ENCODE measurements around the gene IPO4. TPM values are rescaled to one million over a fixed set of nuclear protein-coding genes. Genes with fewer than 3 reads are reported as not detected.
A peak's percentile ranks its signal among the peaks of the same experiment; 100 is the strongest.

Gene IPO4
- total and polyA plus RNA-seq, 9 of the 15 experiments (the other 6 are each of a cell fraction or from before 2014, with no cell fraction given) = 7.3 to 122 (median 31.8) TPM

GRCh38 chr14:24196071-24197055, 7.7 kb upstream of the IPO4 start (continued):
- no peak for TF ChIP-seq CREB5 (CRISPR knock-in tag; IDR thresholded peaks at IDR 0.05)
- TF ChIP-seq, protein P1, sequence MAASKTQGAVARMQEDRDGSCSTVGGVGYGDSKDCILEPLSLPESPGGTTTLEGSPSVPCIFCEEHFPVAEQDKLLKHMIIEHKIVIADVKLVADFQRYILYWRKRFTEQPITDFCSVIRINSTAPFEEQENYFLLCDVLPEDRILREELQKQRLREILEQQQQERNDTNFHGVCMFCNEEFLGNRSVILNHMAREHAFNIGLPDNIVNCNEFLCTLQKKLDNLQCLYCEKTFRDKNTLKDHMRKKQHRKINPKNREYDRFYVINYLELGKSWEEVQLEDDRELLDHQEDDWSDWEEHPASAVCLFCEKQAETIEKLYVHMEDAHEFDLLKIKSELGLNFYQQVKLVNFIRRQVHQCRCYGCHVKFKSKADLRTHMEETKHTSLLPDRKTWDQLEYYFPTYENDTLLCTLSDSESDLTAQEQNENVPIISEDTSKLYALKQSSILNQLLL (CRISPR knock-in tag; IDR thresholded peaks at IDR 0.05; ENCODE audit: borderline replicate concordance) = no peak
- no peak for TF ChIP-seq HMGXB4 (CRISPR knock-in tag; IDR thresholded peaks at IDR 0.05)
- TF ChIP-seq SMC3 (conservative IDR thresholded peaks at IDR 0.05; ENCODE audit: insufficient read depth, low read depth, low read length) = no peak
- TF ChIP-seq SP1 (CRISPR knock-in tag; IDR thresholded peaks at IDR 0.05) = no peak
- TF ChIP-seq SPI1 (IDR thresholded peaks at IDR 0.05; ENCODE audit: borderline replicate concordance, low read depth, low read length) = peak; percentile 69; the same call in 1 of the 2 replicates
- no peak for TF ChIP-seq ZNF133 (CRISPR knock-in tag; IDR thresholded peaks at IDR 0.05)
- no peak for TF ChIP-seq HNRNPH1 (optimal IDR thresholded peaks at IDR 0.05; ENCODE audit: low read depth, low read length)
- TF ChIP-seq TRIM28 (IDR thresholded peaks at IDR 0.05) = no peak
- no peak for TF ChIP-seq NR2C2 (CRISPR knock-in tag; IDR thresholded peaks at IDR 0.05)
- no peak; the same call in 1 of the 2 replicates for TF ChIP-seq NR2C2 (tag; IDR thresholded peaks at IDR 0.05)
- no peak for TF ChIP-seq TRIM24 (IDR thresholded peaks at IDR 0.05)
- TF ChIP-seq, protein P2, sequence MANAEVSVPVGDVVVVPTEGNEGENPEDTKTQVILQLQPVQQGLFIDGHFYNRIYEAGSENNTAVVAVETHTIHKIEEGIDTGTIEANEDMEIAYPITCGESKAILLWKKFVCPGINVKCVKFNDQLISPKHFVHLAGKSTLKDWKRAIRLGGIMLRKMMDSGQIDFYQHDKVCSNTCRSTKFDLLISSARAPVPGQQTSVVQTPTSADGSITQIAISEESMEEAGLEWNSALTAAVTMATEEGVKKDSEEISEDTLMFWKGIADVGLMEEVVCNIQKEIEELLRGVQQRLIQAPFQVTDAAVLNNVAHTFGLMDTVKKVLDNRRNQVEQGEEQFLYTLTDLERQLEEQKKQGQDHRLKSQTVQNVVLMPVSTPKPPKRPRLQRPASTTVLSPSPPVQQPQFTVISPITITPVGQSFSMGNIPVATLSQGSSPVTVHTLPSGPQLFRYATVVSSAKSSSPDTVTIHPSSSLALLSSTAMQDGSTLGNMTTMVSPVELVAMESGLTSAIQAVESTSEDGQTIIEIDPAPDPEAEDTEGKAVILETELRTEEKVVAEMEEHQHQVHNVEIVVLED (CRISPR knock-in tag; IDR thresholded peaks at IDR 0.05) = no peak
- TF ChIP-seq HDAC1 (IDR thresholded peaks at IDR 0.05) = 0 out of 4 replicates have a peak, but pooled peaks of 1 of the 2 experiments have one; percentile 22
- no peak for TF ChIP-seq ETS1 (conservative IDR thresholded peaks at IDR 0.05; ENCODE audit: control insufficient read depth, low read depth, low read length)
- no peak for TF ChIP-seq ZFP36 (IDR thresholded peaks at IDR 0.05; ENCODE audit: low read depth, low read length, partially characterized antibody)
